SK-N-SH (cell line): ENCODE results near the gene RABGGTA. TPM values are rescaled to one million over a fixed set of nuclear protein-coding genes. Genes with fewer than 3 reads are reported as not detected.

Experiments
- CTCF ChIA-PET: fragments of 300-600, 350-600 bp; formaldehyde crosslinking; extraction: SDS; loops from one replicate; lab custom pipeline; 2021; lab: Yijun Ruan, JAX
- POLR2A ChIA-PET: fragments of 350-600 bp; sonication (Branson Sonifier 250); formaldehyde crosslinking; extraction: SDS; loops from one replicate; lab custom pipeline; 2020; ENCODE audit warnings: antibody characterized with exemption, inconsistent platforms; lab: Yijun Ruan, JAX
- DNase-seq: peaks from one replicate; pipeline ENCODE4 v3.0.0; 2012
- H2AFZ ChIP-seq: fragments of 200-600 bp; sonication (generic); 2 replicates; pipeline ENCODE4 v1.8.1; 2016; ENCODE audit warnings: antibody characterized with exemption, mild to moderate bottlenecking, low read depth
- H3F3A ChIP-seq: fragments of 200-600 bp; sonication (generic); replicated peaks from 2 replicates; pipeline ENCODE3; 2016; ENCODE audit warnings: antibody characterized with exemption, mild to moderate bottlenecking; ENCODE audit not compliant: insufficient read depth
- H3K27ac ChIP-seq, 2 experiments: fragments of 200-500 bp in 1 of 2; fragments of 200-600 bp in 1 of 2; sonication (Bioruptor generic) in 1 of 2; sonication (generic), shearing (Covaris generic) in 1 of 2; 2 replicates each; pipeline versions ENCODE4 v1.5.1 to v1.6.1; 2014 to 2016; ENCODE audit warnings: low read depth in 2 of 2, inconsistent platforms in 1 of 2, low read length in 1 of 2, mild to moderate bottlenecking in 1 of 2, mixed read lengths in 1 of 2
- H3K27me3 ChIP-seq: fragments of 200-600 bp; sonication (generic), shearing (Covaris generic); 2 replicates; pipeline ENCODE4 v1.6.1; 2016; ENCODE audit warnings: mixed run types; ENCODE audit not compliant: insufficient read depth
- H3K36me3 ChIP-seq, 2 experiments: fragments of 200-500 bp in 1 of 2; fragments of 200-600 bp in 1 of 2; sonication (Bioruptor generic) in 1 of 2; sonication (generic) in 1 of 2; replicated peaks in 1 of 2; 2 replicates each; pipeline versions ENCODE3 to v1.5.1; 2014 to 2016; ENCODE audit warnings: low read length in 1 of 2, mild to moderate bottlenecking in 1 of 2; ENCODE audit not compliant: insufficient read depth in 2 of 2, control insufficient read depth in 1 of 2
- H3K4me1 ChIP-seq, 2 experiments: fragments of 200-500 bp in 1 of 2; fragments of 200-600 bp in 1 of 2; sonication (Bioruptor generic) in 1 of 2; sonication (generic), shearing (Covaris generic) in 1 of 2; 2 replicates each; pipeline versions ENCODE4 v1.5.1 to v1.6.1; 2014 to 2016; ENCODE audit warnings: low read depth in 1 of 2, low read length in 1 of 2, mixed run types in 1 of 2; ENCODE audit not compliant: insufficient read depth in 2 of 2, control insufficient read depth in 1 of 2
- H3K4me2 ChIP-seq: fragments of 200-600 bp; sonication (generic), shearing (Covaris generic); 2 replicates; pipeline ENCODE4 v1.6.1; 2017; ENCODE audit warnings: mixed run types
- H3K4me3 ChIP-seq, 2 experiments: fragments of 200-500 bp in 1 of 2; fragments of 200-600 bp in 1 of 2; sonication (Bioruptor generic) in 1 of 2; sonication (generic), shearing (Covaris generic) in 1 of 2; 2 replicates each; pipeline versions ENCODE4 v1.5.1 to v1.8.1; 2014 to 2016; ENCODE audit warnings: low read depth in 2 of 2, inconsistent platforms in 1 of 2, low read length in 1 of 2, mild to moderate bottlenecking in 1 of 2, mixed read lengths in 1 of 2, moderate library complexity in 1 of 2
- H3K79me2 ChIP-seq: fragments of 200-600 bp; sonication (generic); 2 replicates; pipeline ENCODE4 v1.8.1; 2017; ENCODE audit warnings: mild to moderate bottlenecking; ENCODE audit not compliant: insufficient read depth
- H3K9ac ChIP-seq: fragments of 200-600 bp; sonication (generic); 2 replicates; pipeline ENCODE4 v1.6.1; 2017; ENCODE audit warnings: mixed run types
- H3K9me2 ChIP-seq: fragments of 200-600 bp; sonication (generic); 2 replicates; pipeline ENCODE4 v1.6.1; 2017; ENCODE audit warnings: mixed run types
- H3K9me3 ChIP-seq: fragments of 200-600 bp; sonication (generic); 2 replicates; pipeline ENCODE4 v1.6.1; 2017; ENCODE audit warnings: mixed run types, mild to moderate bottlenecking, moderate library complexity
- H4K20me1 ChIP-seq: fragments of 200-600 bp; sonication (generic); 2 replicates; pipeline ENCODE4 v1.6.1; 2017; ENCODE audit warnings: mild to moderate bottlenecking, mixed run types; ENCODE audit not compliant: insufficient read depth
- EP300 ChIP-seq, 2 experiments: IDR thresholded peaks; 2 replicates each; pipeline versions ENCODE4 v1.4.0 to v1.6.1; 2012; ENCODE audit warnings: borderline replicate concordance in 1 of 2, low read depth in 1 of 2, low read length in 1 of 2
- EZH2phosphoT487 ChIP-seq: fragments of 200-600 bp; sonication (generic); IDR thresholded peaks from 2 replicates; pipeline ENCODE4 v1.6.1; 2017; ENCODE audit warnings: low read depth, mixed run types, mild to moderate bottlenecking, antibody characterized with exemption, moderate library complexity, borderline replicate concordance
- FOXJ3 ChIP-seq: sonication (generic); formaldehyde crosslinking; IDR thresholded peaks from 2 replicates; pipeline ENCODE4 v1.5.1; 2020; ENCODE audit warnings: mild to moderate bottlenecking, missing genetic modification reagents
- POLR2AphosphoS5 ChIP-seq: IDR thresholded peaks from 2 replicates; pipeline ENCODE4 v1.6.1; 2012; ENCODE audit warnings: low read depth, low read length
- RXRA ChIP-seq: IDR thresholded peaks from 2 replicates; pipeline ENCODE4 v1.4.0; 2012; ENCODE audit warnings: low read depth, mild to moderate bottlenecking, borderline replicate concordance
- SIN3A ChIP-seq: IDR thresholded peaks from 2 replicates; pipeline ENCODE4 v1.6.1; 2012; ENCODE audit warnings: low read depth, mild to moderate bottlenecking, low read length, moderate library complexity, borderline replicate concordance
- TAF1 ChIP-seq: IDR thresholded peaks from 2 replicates; pipeline ENCODE4 v1.6.1; 2012; ENCODE audit warnings: low read depth, mild to moderate bottlenecking, low read length, moderate library complexity, borderline replicate concordance
- TCF12 ChIP-seq: IDR thresholded peaks from 2 replicates; pipeline ENCODE4 v1.4.0; 2012
- WGBS: methylation state at CpG from one replicate; pipeline ENCODE4 v1.1.6; 2017; ENCODE audit warnings: low lambda C conversion rate; 5-methylcytosine and 5-hydroxymethylcytosine counted together
- polyA plus RNA-seq, 3 experiments: library from polyadenylated mRNA; depleted of rRNA; stranded (reverse); fragments of >200 nt; gene quantifications; 2 replicates each; pipeline ENCODE4 v1.2.3, GENCODE V29; 2012
- TF ChIP-seq, protein P1 (sequence below): IDR thresholded peaks from 2 replicates; pipeline ENCODE4 v1.6.1; 2012; ENCODE audit warnings: mild to moderate bottlenecking, low read depth, low read length, moderate library complexity
- TF ChIP-seq, protein P2 (sequence below): fragments of 200-600 bp; sonication (generic); IDR thresholded peaks from 2 replicates; pipeline ENCODE4 v1.6.1; 2017; ENCODE audit warnings: antibody characterized with exemption, mild to moderate bottlenecking, moderate library complexity
- TF ChIP-seq, protein P3 (sequence below): fragments of 150-350 bp; IDR thresholded peaks from 2 replicates; pipeline ENCODE4 v1.6.1; 2017; ENCODE audit warnings: antibody characterized with exemption, low read length, low read depth, borderline replicate concordance

The RABGGTA gene
- polyA plus RNA-seq, 1 of the 3 experiments (the other 2 are of a cell fraction): 59.4 TPM

DNA sequence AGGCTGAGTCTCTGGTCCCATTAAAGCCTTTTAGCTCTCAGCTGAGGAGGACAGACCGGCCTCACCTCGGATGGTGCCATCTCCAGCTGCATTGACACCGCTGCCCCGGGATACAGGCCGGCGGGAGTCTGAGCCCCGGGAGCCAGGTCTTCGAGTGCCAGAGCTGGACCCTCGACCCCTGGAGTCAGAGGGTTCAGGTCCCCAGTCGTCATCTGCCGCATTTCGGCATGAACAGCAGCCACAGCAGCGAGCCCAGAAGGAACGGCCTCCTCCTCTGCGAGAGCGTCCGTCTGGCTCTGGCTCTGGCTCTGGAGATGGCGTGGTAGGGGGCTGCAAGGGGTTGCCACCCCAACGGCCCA lies 9.4 kb downstream of the RABGGTA start:
- no peak overlapping the region for H3K4me3 ChIP-seq
- WGBS: 97% methylated on average over 5 of the region's 19 CpGs
- H3K79me2 ChIP-seq: no peaks in the 10 kb centered on the region
- H3F3A ChIP-seq: peaks cover 5% of the 10 kb centered on the region
- H3K9ac ChIP-seq: no peak overlapping the region
- no peak overlapping the region for H3K27ac ChIP-seq
- peaks cover 3 to 14% of the 10 kb centered on the region in 2 experiments for H3K36me3 ChIP-seq
- peaks cover 0 to 3% of the 10 kb centered on the region in 2 experiments; a peak in 1 of 4 replicates for H3K4me1 ChIP-seq
- TF ChIP-seq TCF12 (no peak), FOXJ3 (CRISPR knock-in tag) (no peak)
- TF ChIP-seq, all 33 proteins: peak for 0
- H2AFZ ChIP-seq: no peak overlapping the region
- DNase-seq: no peak
- no peaks in the 10 kb centered on the region for H4K20me1 ChIP-seq
- H3K9me2 ChIP-seq: no peaks in the 10 kb centered on the region
- no peaks in the 10 kb centered on the region for H3K9me3 ChIP-seq
- H3K27me3 ChIP-seq: no peaks in the 10 kb centered on the region
- H3K4me2 ChIP-seq: no peak overlapping the region
- POLR2A ChIA-PET: interaction anchor here (1.5 kb wide), 1 partner anchor 9 kb away, joined by 5 read pairs; no protein-coding TSS in a partner anchor
- CTCF ChIA-PET: interaction anchor here (1.1 to 3.7 kb wide), 3 partner anchors 19 to 46 kb away, joined by 4 to 20 read pairs (median 5); partner anchors contain the start of genes CIDEB and TINF2

DNA sequence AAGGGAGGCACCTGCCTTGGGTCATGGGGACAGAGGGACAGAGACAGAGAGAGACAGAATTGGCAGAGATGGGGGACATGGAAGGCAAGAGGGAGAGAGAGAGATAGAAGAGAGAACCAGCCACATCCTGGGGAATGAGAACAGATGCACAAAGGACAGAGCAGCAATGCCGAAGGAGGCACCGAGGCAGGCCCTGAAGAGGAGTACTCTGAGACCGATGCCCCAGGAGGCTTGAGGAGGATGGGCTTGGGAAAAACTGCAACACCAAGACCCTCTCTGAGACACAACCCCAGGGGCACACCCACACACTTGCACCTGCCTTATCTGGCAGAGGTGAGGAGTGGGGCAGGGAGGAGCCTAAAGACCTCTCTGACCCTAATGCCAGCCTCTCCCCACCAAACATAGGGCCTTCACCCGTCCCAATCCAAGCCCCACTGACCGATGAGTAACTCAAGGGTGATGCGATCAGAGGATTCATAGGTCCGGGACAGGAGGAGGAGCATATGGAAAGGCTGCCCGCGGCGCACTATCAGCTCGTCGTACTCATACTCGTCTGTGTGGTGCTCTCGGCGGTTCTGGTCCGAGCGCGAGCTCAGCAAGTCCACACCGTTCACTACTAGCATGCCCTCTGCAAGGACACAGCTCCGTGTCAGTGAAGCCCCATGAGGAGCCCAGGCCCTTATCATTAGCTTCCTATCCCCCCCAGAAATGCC lies 10.0 kb downstream of the RABGGTA start:
- H3K4me2 ChIP-seq: no peak overlapping the region
- peaks cover 5% of the 10 kb centered on the region for H3F3A ChIP-seq
- ChIA-PET CTCF (interaction anchor here (1.1 to 3.7 kb wide), 3 partner anchors 19 to 46 kb away, joined by 4 to 20 read pairs (median 5); partner anchors contain the start of genes CIDEB and TINF2), POLR2A (interaction anchor here (1.5 kb wide), 1 partner anchor 9 kb away, joined by 5 read pairs; no protein-coding TSS in a partner anchor)
- no peaks in the 10 kb centered on the region for H3K79me2 ChIP-seq
- WGBS: 91% methylated on average over 18 of the region's 20 CpGs
- H3K36me3 ChIP-seq: peaks cover 3 to 10% of the 10 kb centered on the region in 2 experiments
- no peaks in the 10 kb centered on the region for H3K9me3 ChIP-seq
- H3K4me3 ChIP-seq: no peak overlapping the region
- H4K20me1 ChIP-seq: no peaks in the 10 kb centered on the region
- TF ChIP-seq SIN3A: no peak
- TF ChIP-seq EP300 (IDR thresholded peaks at IDR 0.05; ENCODE audit: borderline replicate concordance in 1 of 2, low read depth in 1 of 2, low read length in 1 of 2): no peak
- TF ChIP-seq EZH2phosphoT487: no peak
- no peak for TF ChIP-seq POLR2AphosphoS5
- no peak for TF ChIP-seq TAF1
- TF ChIP-seq, protein P1, sequence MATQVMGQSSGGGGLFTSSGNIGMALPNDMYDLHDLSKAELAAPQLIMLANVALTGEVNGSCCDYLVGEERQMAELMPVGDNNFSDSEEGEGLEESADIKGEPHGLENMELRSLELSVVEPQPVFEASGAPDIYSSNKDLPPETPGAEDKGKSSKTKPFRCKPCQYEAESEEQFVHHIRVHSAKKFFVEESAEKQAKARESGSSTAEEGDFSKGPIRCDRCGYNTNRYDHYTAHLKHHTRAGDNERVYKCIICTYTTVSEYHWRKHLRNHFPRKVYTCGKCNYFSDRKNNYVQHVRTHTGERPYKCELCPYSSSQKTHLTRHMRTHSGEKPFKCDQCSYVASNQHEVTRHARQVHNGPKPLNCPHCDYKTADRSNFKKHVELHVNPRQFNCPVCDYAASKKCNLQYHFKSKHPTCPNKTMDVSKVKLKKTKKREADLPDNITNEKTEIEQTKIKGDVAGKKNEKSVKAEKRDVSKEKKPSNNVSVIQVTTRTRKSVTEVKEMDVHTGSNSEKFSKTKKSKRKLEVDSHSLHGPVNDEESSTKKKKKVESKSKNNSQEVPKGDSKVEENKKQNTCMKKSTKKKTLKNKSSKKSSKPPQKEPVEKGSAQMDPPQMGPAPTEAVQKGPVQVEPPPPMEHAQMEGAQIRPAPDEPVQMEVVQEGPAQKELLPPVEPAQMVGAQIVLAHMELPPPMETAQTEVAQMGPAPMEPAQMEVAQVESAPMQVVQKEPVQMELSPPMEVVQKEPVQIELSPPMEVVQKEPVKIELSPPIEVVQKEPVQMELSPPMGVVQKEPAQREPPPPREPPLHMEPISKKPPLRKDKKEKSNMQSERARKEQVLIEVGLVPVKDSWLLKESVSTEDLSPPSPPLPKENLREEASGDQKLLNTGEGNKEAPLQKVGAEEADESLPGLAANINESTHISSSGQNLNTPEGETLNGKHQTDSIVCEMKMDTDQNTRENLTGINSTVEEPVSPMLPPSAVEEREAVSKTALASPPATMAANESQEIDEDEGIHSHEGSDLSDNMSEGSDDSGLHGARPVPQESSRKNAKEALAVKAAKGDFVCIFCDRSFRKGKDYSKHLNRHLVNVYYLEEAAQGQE: no peak
- TF ChIP-seq, protein P2, sequence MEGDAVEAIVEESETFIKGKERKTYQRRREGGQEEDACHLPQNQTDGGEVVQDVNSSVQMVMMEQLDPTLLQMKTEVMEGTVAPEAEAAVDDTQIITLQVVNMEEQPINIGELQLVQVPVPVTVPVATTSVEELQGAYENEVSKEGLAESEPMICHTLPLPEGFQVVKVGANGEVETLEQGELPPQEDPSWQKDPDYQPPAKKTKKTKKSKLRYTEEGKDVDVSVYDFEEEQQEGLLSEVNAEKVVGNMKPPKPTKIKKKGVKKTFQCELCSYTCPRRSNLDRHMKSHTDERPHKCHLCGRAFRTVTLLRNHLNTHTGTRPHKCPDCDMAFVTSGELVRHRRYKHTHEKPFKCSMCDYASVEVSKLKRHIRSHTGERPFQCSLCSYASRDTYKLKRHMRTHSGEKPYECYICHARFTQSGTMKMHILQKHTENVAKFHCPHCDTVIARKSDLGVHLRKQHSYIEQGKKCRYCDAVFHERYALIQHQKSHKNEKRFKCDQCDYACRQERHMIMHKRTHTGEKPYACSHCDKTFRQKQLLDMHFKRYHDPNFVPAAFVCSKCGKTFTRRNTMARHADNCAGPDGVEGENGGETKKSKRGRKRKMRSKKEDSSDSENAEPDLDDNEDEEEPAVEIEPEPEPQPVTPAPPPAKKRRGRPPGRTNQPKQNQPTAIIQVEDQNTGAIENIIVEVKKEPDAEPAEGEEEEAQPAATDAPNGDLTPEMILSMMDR: no peak
- TF ChIP-seq, protein P3, sequence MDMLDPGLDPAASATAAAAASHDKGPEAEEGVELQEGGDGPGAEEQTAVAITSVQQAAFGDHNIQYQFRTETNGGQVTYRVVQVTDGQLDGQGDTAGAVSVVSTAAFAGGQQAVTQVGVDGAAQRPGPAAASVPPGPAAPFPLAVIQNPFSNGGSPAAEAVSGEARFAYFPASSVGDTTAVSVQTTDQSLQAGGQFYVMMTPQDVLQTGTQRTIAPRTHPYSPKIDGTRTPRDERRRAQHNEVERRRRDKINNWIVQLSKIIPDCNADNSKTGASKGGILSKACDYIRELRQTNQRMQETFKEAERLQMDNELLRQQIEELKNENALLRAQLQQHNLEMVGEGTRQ: no peak
- no peak for TF ChIP-seq FOXJ3 (CRISPR knock-in tag)
- TF ChIP-seq RXRA: no peak
- H3K9ac ChIP-seq: no peak overlapping the region
- no peak overlapping the region for H3K27ac ChIP-seq
- peaks cover 0 to 3% of the 10 kb centered on the region in 2 experiments; a peak in 1 of 4 replicates for H3K4me1 ChIP-seq
- no peaks in the 10 kb centered on the region for H3K27me3 ChIP-seq
- no peak overlapping the region for H2AFZ ChIP-seq
- H3K9me2 ChIP-seq: no peaks in the 10 kb centered on the region
- no peak for DNase-seq
